NCI-H1105 (cell line): ENCODE results near the gene ZNRF3.
"Not testable (repeated sequence)": the region's sequence is repeated elsewhere in the genome, so short reads cannot be mapped to it uniquely, and the experiment has no call there.

Experiments
- DNase-seq: peaks from one replicate; lab custom pipeline; 2025; lab: John Stamatoyannopoulos, UW

ZNRF3 gene

DNA sequence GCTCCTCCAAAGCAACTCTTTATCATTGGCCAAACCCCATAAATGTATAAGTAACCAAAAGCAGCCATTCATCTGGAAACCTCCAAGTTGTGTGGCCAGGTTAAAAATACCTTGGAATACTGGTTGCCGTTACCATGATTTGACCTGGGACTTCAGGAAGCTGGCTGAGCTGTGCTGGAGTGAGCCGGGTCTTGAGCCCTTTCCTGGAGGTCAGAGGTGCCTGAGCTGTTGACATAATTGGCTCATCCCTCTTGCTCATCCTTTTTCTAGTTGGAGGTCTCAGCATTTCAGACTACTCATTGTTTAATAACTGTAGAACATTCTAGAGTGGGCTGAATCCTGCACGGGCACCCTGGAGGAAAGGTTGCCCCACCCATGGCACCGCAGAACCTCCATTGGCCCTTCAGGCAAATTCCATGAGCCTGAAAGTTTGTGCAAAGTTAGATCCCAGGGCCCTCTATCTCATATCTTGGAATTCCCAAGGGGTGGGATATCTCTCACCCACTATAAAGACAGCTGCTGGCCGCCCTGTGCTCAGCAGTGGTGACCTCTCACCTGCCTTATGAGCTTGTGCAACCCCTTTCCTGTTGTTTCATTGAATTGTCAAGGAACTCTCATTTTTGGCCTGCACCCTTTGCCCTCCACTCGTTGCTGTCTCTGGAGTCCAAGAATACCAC, 101.2 kb downstream of the ZNRF3 start:
- no peak for DNase-seq

DNA sequence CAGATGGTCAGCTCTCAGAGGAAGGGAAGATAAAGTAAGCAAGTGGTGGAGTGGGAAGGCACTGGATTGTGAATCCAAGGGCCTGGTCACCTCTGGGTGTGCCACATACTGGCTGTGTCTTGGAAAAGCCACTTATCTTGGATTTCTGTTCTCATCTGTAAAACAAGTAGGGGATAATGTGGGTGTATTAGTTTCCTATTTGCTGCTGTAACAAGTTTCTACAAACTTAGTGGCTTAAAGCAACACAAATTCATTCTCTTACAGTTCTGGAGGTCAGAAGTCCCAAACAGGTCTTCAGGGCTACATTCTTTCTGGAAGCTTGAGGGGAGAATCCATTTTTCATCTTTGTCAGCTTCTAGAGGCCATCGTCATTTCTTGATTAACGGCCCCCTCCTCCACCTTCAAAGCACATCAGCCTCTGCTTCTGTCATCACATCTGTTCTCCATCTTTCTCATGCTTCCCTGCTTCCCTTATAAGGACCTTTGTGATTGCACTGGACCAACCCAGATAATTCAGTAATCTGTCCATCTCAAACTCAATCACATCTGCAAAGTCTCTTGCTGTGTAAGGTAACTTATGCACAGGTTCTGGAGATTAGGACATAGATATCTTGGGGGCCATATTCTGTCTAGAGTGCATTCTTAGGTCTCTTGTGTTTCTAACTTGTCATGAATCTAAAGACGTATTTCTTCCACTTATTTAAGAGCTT, 102.4 kb downstream of the ZNRF3 start:
- no peak for DNase-seq

DNA sequence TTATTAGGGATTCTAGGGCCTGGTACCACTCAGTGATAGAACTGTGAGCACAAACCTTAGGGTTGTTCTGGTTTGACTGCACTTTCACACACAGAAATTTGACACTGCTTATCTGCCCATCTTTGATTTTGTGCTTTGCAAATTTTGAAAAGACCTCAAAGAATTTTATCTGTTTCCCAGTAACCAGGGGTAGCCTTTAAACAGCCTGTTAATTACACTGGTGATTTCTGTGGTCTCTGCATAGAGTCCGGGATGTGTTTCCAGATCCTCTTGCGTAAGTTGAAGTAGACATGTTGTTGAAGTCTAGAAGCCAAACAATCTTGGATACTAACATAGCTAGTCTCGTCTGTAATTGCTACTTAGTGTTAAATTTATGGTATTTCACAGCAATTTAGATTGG, 103.0 kb downstream of the ZNRF3 start:
- no peak for DNase-seq

DNA sequence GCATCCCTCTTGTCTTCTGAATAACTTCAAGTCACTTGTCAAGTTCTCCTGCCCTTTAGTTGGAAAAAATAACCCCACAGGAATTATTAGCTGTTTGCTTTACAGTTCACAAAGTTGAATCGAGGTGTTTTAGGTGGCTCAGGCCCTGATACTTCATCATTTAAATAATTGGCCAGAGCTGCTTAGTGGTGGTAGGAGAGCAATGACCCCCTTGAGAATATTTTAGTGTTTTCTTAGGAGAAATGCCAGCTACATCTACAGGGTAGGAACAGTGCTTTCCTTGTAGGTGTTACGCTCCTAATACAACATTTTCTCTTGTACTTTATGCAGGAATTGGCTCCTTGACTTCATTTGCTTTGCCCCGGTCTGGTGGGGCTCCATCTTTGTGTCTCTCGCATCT, 105.1 kb downstream of the ZNRF3 start:
- no peak for DNase-seq

DNA sequence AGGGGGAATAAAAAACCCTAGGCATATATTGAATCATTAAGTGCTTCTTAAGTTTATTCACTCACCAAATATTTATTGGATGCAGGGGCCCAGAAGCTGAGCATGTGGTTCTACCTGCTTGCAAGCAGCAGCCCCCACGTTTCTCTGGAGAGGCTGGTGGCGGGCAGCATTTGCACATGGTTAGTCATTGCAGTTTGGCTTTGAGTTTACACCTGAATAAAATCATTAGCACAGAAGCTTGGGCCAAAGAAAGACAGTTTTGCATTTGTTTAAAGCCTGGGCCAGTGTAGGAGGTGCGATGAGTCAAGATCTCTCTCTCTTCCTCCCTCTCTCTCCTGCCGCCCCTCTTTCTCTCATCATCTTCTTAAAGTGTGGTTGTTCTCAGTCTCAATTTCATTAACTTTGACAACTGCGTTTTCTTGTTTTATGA, 105.7 kb downstream of the ZNRF3 start:
- no peak for DNase-seq

DNA sequence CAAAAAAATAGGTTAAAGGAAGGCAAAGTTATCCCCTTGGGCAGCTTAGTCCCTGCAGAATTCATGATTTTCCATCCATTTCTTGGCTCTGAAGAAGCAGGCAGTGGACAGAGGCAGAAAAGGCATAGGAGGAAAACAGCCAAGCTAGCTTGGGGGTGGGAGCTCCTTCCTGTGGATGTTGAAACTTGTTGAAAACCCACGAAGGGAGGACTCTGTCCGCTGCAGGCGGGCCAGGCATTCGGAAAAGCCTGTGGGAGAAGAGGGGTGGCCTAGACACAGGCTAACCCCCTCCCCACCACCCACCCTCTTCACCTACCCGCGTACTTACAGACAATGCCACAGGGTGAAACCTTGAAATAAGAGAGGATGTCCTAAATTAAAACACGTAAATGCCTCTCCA, 106.1 kb downstream of the ZNRF3 start:
- no peak for DNase-seq

DNA sequence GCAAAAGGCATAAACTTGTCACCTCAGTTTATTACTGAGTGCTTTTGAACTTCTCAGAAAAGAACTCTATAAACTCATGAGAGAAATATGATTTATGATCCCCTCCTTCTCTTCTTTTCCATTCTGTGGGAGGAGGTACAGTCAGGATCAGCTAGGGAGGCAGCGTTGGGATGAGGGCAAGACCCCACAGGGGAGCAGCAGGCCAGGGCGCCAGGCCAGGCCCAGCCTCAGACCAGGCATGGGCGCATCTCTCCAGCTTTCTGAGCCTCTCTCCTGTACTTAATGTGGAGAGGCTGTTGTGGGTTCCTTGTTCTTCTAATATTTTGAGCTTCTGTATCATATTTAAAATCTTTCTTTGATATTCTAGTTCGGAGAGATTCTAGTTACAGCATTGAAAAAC, 106.5 kb downstream of the ZNRF3 start:
- no peak for DNase-seq

DNA sequence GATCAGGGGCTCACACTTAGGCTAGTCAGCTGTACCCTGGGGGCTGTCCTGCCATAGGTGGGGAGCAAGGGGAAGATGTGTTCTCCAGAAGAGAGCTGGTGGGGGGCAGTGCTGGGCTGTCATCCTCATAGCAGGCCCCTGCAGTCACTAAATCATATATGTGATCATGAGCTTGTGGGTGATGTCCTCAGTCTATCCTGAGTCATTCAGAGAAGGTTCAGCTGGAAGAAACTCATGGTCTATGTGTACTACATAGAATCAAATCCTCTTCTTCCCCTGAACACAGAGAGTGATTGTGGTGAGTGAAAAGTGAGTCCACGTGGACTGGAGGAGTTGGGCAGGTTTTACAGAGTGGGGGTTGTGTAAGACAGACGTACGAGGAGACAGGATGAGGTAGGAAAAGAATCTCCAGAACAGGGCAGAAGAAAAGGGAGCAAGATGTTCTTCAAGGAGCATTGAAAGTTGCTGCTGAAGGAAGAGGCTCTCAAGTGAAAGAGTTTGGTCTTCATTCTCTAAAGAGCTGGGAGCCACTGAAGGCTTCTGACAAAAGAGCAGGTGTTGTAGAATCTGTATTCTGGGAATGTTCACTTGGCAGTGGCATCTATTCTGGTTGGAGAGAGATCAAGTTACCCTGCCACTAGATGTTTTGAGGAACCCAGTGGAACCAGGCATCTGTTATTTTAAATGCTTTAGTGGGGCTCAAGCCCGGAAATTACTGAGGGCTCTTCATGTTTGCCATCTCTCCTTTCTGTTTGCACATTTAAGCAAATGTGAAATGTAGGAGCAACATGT, 109.4 kb downstream of the ZNRF3 start:
- DNase-seq: no peak

DNA sequence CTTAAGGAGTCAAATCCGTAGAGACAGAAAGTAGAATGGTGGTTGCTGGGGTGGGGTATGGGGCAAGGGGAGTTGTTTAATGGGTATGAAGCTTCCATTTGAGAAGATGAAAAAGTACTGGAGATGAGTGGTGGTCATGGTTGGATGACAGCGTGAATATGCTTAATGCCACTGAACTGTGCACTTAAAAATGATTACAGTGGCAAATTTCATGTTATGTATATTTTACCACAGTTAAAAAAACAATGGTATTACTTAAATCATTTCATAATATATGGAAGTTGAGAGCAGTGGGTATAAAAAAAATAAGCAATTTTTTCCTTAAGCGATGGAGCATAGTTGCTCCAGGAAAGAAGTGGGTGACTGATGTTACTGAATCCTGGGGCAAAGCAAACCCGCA, 111.2 kb downstream of the ZNRF3 start:
- no peak for DNase-seq

DNA sequence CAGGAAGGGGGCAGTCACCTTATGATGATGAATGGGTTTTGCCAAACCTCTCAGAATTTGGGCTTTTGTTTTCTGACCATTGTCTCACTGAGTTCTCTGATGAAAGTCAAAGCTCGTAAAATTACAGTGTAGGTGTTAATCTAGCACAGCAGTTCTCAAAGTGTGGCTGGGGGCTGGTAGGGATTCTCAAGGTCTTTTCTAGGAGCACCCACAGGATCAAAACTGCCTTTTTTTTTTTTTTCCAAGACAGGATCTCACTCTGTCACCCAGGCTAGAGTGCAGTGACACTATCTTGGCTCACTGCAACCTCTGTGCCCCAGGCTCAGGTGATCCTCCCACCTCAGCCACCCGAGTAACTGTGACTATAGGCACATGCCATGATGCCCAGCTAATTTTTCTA, 112.2 kb downstream of the ZNRF3 start:
- no peak for DNase-seq

DNA sequence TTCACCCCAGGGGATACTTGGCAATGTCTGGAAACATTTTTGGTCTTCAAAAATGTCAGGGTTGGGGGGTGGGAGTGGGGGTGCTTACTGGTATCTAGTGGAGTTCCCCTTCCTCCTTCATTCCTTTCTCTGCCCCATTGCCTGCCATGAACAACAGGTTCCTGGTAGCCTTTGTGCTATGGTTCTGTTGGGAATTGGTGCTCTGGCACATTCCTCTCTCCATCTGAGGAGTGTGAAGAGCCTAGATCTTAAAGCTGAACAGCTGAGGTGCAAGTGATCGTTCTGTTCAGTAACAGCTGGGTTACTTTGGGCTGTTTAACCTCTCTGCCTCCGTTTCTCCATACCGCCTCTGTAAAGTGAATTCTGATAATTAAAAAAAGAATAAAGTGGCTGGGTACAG, 114.0 kb downstream of the ZNRF3 start:
- DNase-seq: no peak

DNA sequence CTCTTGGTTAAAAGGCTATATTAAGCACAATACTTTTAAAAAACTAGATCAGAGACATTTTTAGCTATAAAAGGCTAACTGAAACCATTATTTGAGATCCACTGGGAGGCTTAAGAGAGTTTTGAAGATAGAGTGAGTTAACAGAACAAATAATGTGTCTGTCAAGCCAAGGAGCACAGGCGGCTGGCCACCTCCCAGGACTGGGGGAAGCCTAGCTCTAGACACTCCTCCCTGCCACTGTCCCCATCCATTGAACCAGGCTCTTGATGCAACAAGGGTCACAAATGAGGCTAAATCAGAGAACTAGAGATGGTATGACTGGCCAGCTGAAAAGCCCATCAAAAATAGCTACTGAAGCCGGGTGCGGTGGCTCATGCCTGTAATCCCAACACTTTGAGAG, 115.3 kb downstream of the ZNRF3 start:
- DNase-seq: no peak

DNA sequence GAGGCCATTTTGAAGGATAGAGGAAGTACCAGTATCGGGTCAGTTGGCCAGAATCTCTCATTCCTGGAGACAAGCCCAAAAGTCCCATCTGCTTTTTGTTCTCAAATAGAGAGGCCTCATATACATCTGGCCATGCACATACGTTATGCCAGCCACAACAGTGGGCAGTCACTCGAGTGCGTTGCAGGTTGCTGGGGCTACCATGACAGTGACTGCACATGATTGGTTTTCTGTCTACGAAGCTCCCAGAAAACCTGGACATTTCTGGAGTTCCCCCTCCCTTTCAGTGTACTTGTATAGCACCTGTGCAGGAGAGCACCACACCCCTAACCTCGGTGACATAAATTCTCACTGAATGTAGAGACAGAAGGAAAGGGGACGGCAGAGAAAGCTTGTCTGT, 116.1 kb downstream of the ZNRF3 start:
- no peak for DNase-seq

DNA sequence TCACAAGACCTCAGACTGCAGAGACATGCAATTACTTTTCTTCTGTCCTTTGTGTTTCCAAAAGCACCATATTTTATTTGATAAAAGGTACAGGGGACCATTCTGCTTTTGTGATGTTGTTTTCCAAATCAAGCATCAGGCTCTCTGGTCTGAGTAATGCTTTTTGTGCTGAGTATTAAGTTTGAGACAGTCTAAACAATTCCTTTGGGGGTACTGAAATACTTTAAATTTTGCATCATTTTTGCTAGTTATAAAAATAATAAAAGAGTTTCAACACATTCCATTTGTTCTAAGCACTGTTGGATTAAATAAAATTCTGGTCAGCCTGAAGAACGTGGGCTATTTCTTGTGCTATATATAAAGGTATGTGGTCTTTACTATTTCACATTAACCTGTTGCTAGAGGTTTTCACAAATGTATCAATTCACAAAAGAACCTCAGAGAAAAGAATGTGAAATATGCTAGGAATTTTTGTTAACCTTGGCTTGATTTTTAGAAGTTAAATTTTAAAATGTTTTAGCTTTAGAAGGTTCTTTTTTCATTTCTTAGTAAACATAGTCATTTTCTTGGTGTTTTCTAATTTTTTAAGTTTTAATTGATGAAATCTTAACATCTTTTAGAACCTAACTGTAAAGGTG, 116.7 kb downstream of the ZNRF3 start:
- no peak for DNase-seq

DNA sequence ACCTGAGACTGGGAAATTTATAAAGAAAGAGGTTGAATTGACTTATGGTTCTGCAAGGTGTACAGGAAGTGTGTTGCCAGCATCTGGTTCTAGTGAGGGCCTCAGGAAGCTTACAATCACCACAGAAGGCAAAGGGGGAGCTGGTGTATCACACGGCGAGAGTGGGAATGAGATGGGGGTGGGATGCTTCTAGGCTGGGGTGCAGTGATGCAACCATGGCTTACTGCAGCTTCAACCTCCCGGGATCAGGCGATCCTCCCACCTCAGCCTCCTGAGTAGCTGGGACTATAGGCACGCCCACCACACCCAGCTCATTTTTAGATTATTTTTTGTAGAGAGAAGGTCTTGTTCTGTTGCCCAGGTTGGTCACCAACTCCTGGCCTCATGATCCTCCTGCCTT, 117.3 kb downstream of the ZNRF3 start:
- DNase-seq: no peak

DNA sequence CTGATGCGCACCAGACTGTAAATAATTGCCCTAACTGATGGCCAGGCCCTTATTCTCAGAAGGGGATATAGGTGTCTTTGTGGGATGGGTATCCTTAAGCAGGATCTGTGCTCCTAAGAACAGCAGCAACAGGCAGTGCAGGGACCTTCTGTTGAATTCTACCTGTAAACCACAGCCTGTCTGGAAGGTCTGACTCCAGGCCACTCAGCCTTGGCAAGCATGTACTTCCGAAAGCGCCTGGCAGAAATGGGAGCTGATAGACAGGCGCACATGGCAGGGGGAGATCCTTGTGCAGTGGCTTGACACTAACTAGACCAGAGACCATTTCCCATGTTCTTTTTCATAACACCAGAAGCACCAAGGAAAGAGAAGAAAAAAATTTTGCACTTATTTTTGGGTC, 119.2 kb downstream of the ZNRF3 start:
- no peak for DNase-seq

DNA sequence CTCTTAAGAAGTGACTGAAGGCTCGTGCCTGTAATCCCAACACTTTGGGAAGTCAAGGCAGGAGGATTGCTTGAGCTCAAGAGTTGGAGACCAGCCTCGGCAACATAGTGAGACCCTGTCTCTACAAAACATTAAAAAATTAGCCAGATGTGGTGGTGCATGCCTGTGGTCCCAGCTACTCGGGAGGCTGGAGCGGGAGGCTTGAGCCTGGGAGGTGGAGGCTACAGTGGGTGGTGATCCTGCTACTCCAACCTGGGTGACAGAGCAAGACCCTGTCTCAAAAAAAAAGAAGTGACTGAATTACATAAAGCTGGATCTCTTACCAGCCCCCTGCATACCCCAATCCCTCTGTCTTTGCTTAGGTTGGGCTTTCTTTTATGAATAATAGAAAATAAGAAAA, 120.2 kb downstream of the ZNRF3 start:
- DNase-seq: no peak

DNA sequence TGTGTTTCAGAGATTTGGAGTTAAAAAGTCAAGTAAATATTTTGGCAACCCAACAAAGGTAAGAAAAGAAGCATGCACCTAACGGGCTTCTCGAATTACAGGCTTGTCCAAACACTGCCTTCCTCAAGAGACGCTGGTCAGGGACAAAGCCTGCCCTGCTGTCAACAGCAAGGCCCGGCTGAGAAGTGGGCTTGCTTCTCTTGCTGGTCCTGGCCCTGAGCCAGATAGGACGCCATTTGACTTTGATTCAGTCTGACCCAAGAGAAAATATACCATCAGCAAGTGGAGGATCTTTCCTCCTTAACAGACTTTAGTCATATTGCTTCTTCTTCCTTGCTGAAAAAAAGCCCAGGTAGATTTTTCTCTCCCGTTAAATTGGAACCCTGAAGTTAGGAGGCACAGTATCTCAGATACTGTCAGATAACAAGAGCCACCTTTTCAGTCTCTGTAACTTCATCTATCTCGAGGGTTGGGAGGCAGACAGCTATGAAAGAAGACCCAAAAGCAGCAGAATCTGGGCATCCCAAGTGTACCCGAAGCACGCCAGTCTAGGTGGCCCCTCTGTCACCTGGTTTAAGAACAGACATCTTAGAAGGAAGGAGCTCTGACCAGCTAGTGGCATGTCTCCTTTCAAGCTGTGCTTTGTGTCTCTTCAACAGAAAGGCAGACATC, 120.7 kb downstream of the ZNRF3 start:
- peak; percentile 66 for DNase-seq

DNA sequence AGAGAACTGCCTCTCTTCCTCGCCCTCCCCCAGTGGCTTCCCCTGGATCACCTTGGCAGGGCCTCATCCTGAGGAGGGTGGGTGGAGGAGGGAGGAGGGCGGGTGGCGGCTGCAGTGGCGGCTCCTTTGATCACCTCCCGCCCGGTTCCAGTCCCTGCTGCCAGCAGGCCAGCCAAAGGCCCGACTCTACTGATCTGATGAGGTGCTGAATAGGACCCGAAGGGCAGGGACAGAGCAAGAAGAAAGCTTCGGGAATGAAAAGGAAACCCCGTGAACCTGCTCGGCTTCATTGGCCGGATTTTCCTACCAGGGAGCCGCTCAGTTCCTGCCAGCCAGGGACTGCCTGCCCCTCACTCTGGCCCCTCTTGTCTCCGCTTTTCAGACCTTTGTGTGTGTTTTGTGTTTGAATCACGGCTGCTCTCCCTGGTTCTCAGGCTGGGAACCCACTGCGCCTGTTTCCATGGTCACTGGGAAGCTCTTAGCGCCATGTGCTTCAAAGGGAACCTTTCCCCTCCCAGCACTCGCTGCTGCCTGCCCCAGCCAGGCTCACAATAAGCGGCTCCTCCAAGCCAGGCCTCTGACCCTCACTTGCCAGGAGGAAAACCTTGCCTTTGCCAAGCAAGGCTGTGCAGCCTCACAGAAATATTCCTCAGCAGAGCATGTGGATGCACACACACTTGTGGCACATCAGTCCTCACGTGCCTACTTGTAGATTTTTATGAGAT, 121.4 kb downstream of the ZNRF3 start:
- peak; percentile 58 for DNase-seq

DNA sequence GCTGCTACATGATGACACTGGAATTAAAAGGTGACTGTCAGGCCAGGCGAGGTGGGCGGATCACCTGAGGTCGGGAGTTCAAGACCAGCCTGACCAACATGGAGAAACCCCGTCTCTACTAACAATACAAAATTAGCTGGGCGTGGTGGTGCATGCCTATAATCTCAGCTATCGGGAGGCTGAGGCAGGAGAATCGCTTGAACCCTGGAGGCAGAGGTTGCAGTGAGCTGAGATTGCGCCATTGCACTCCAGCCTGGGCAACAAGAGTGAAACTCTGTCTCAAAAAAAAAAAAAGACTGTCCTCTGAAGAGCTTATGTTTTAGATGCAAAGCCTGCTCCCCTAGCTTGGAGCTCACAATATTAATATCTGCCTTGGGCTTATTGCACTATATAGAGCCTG, 122.4 kb downstream of the ZNRF3 start:
- DNase-seq: not testable (repeated sequence)

DNA sequence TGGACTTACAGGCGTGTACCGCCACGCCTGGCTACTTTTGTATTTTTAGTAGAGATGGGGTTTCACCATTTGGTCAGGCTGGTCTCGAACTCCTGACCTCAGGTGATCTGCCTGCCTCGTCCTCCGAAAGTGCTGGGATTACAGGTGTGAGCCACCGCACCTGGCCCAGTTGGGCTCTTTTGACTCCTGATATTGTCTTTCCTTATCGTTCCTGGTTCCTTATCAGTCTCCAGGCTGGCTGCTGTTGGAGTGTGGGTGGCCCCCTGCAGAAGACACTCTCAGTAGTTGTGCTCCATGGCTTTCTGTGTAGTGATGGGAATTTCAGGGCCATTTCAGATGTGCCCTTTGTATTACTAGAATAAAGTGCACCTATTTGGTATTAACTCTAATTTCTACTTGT, 123.0 kb downstream of the ZNRF3 start:
- no peak for DNase-seq
